ENCODE results near the gene LINGO3.

Gene LINGO3

GRCh38 chr19:2302319-2303210 lies 5.4 kb downstream of the LINGO3 start:
- CTCF ChIA-PET: interaction anchor here (1.1 to 1.5 kb wide), 2 partner anchors 14 to 89 kb away, joined by 3 read pairs; no protein-coding TSS in a partner anchor

GRCh38 chr19:2300533-2300932 lies 7.4 kb downstream of the LINGO3 start:
- no peak for TF ChIP-seq CTCF (IDR thresholded peaks at IDR 0.05; ENCODE audit: control extremely low read depth, extremely low read depth, low read depth, missing control alignments)
- ChIA-PET CTCF (no interaction called here), POLR2A (no interaction called here)
- DNase-seq (ENCODE audit: extremely low spot score): no peak

More at GRCh38 chr19:2302319-2303210, 5.4 kb downstream of the LINGO3 start:
- no peak for TF ChIP-seq CTCF (IDR thresholded peaks at IDR 0.05; ENCODE audit: control extremely low read depth, extremely low read depth, low read depth, missing control alignments)
- DNase-seq (ENCODE audit: extremely low spot score): no peak
- POLR2A ChIA-PET: interaction anchor here (0.6 to 1.0 kb wide), 3 partner anchors 15 to 151 kb away, joined by 3 to 5 read pairs (median 3); partner anchors contain the start of gene AP3D1

GRCh38 chr19:2296141-2296540 lies 11.8 kb downstream of the LINGO3 start:
- ChIA-PET POLR2A (interaction anchor here (0.6 kb wide), 1 partner anchor 22 kb away, joined by 4 read pairs; no protein-coding TSS in a partner anchor), CTCF (no interaction called here)
- no peak for TF ChIP-seq CTCF (IDR thresholded peaks at IDR 0.05; ENCODE audit: control extremely low read depth, extremely low read depth, low read depth, missing control alignments)
- DNase-seq (ENCODE audit: extremely low spot score): no peak

GRCh38 chr19:2294687-2295335 lies 13.1 kb downstream of the LINGO3 start:
- ChIA-PET CTCF (interaction anchor here (1.9 kb wide), 1 partner anchor 21 kb away, joined by 7 read pairs; no protein-coding TSS in a partner anchor), POLR2A (interaction anchor here (0.6 kb wide), 1 partner anchor 210 kb away, joined by 3 read pairs; no protein-coding TSS in a partner anchor)
- TF ChIP-seq CTCF (IDR thresholded peaks at IDR 0.05; ENCODE audit: control extremely low read depth, extremely low read depth, low read depth, missing control alignments): no peak
- no peak for DNase-seq (ENCODE audit: extremely low spot score)

- ChIA-PET POLR2A (no interaction called here), CTCF (interaction anchor here (1.0 to 1.7 kb wide), 2 partner anchors 16 to 135 kb away, joined by 3 to 4 read pairs; no protein-coding TSS in a partner anchor)
Observed at GRCh38 chr19:2291185-2291751, 16.7 kb downstream of the LINGO3 start.

More at GRCh38 chr19:2291185-2291751, 16.7 kb downstream of the LINGO3 start:
- TF ChIP-seq CTCF (IDR thresholded peaks at IDR 0.05; ENCODE audit: control extremely low read depth, extremely low read depth, low read depth, missing control alignments): no peak
- DNase-seq (ENCODE audit: extremely low spot score): no peak

Measured in GM10248 (cell line).